ENCODE results near the gene KCNMA1.
A peak's percentile ranks its signal among the peaks of the same experiment; 100 is the strongest.

Gene KCNMA1

DNA sequence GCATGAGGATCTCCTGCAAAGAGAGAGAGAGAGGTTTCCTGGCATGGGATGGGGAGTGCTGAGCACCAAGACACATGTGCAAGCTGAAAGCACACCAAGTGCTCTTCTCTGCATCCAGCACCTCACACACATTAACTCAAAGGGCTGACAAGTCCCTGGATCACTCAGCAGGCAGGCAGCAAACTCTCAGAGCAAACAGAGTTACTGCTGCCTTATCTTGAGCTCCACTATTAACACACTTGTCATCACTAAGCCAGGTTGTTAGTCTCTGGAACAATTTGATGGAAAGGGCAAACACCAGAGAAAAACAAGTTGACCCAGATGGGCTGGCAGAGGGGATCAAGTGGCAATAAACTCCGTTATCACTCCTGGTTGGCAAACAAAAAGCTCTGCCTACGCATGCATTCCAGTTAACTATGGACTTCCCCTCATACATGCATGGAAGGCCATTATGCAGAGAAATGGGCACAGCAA, 349.9 kb downstream of the KCNMA1 start:
- no peak for DNase-seq

DNA sequence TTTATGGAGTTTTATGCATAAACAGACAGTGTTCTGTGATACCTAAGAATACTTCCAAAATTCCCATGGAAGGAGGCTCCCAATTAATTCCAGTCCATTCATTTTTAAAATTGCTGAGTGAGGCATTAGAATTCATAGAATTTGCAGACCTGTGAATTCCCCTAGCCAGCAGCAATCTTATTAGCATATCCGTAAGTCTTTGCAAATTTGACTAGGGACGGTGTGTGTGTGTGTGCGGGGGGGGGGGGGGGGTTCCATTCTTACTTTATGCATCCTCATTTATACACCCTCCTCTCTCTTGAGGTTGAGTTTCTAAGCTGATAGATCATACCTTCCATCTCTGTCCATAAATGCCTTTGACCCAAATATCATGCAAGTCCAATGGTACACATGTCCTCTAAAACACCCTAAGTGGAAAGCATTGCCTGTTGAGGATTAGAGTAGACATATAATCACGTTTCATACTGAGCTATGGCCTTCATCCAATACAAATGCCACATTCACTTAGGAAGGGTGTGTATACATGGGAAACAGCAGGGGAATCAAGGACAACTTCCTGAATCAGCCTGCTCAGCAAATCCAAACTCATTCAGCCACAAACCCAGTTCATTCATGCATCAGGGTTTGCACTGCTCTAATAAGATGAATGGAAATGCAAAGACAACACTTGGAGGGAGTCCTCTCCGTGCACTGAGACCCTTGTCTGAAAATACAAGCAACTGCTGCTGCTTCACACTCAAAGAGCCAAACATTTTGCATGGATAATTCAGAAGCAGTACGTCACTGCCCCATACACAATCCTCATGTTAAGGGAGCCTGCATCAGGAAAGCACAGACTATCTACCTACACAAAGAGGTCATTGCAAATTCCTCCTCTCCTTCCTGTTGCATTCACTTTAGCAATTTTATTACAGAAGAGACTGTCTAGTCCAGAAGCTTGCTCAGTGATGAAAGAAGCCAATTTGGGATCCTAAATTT, 350.8 kb downstream of the KCNMA1 start:
- DNase-seq, result no peak

GRCh38 chr10:77285529-77286182, 352.0 kb downstream of the KCNMA1 start:
- DNase-seq, result no peak

- no peak for DNase-seq
These were observed 352.8 kb downstream of the KCNMA1 start for GRCh38 chr10:77284797-77285196.

DNA sequence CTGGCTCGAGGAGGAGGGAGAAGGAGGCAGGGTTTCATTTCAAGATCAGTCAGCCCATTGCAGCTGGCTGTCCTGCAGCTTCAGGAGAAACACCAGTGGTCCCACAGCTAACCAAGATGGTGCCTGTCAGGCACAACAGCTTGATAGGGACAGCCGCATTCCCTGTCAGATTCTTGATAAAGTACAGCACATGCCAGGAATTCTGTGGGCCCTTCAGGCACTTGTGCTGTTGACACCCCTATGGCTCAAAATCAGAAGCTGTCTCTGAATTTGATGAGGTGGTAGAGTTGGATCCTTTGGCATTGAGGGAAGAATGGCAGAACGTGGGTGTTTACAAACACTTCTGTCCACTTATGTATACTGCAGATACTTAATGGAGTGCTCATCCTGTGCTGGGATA, 354.3 kb downstream of the KCNMA1 start:
- no peak for DNase-seq

DNA sequence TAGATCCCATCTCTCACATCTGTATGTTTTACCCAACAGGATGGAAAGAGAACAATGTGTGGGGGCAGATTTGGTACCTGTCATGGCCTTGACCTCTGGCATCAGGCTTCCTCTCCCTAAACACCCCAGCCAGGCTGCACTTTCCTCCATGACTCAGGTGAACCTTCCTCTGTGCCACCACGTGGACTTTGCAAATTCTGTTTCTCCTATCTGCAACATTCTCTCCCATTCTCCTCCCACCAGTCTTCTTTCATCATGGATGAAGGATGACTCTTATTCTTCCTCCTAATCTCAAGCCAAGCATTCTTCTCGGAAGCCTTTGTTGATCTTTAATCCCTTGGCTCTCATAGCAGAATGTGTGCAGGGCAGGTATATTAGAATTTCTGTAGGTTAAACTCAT, 355.4 kb downstream of the KCNMA1 start:
- no peak for DNase-seq

DNA sequence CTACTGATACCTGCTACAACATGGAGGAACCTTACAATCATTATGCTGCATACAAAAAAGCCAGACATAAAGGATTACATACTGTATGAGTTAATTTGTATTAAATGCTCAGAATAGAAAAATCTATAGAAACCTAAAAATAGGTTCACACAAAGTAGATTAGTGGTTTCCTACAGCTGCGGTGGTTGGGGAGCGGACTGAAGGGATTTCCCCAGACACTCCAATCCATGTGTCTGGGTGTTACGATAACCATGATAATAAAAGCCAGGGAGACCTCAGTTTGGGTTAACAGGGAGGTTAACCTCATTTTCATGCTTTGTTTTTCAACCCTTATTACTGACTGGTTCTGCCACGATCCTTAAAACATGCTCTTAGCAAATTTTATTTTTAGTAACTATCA, 355.9 kb downstream of the KCNMA1 start:
- DNase-seq, result no peak

DNA sequence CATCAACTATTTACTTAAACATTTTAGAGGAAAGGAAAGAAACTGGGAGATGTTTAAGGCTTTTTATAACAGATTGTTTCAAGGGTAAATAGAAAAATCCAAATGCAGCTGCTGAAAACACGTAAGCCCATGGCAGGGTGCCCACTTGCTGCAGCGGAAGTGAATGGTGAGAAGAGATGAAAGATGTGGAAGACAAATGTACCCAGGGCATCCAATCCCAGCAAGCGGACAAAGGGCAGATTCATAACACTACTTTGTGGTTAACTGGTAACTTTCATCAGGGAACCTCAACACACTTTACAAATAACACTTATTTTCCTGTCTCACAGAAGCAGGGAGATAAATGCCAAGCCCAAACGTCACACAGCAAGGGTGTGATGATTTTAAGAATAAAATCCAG, 358.4 kb downstream of the KCNMA1 start:
- peak; percentile 34 for DNase-seq

DNA sequence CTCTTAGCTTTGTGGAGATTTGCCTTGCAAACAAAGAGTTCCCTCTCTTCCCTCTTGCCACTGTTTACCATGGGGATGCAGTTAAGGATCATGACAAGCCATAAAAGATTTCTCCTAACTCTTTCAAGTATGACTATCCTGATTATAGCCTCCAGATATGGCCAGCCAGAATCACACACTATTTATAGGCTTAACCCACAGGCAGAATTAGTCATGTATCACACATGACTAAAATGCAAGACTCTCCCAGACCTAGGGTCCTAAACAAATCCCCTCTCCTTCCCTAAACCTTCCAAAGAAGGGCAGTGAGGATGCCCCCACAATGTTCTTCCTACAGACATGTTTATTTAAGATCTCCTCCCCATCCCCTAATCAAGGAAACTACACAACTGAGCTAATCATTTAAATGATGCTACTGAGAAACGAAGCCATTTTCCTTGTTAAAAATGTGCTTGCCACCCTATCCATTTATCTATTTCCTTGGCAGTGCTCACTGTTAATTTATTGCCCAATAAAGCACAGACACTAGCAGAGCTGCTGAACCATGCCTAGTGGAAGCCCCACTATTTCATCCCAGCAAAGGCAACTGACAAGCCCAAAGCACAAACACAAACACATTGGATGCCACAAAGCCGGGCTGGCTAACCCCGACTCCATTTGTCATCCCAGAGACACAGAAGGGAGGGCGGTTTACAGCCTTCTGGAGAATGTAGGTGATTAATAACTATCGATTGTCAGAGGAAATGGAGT, 363.4 kb downstream of the KCNMA1 start:
- DNase-seq, result no peak

- no peak for DNase-seq
These were observed 368.4 kb downstream of the KCNMA1 start for GRCh38 chr10:77269163-77269562.

GRCh38 chr10:77268721-77269120, 368.9 kb downstream of the KCNMA1 start:
- no peak for DNase-seq

DNA sequence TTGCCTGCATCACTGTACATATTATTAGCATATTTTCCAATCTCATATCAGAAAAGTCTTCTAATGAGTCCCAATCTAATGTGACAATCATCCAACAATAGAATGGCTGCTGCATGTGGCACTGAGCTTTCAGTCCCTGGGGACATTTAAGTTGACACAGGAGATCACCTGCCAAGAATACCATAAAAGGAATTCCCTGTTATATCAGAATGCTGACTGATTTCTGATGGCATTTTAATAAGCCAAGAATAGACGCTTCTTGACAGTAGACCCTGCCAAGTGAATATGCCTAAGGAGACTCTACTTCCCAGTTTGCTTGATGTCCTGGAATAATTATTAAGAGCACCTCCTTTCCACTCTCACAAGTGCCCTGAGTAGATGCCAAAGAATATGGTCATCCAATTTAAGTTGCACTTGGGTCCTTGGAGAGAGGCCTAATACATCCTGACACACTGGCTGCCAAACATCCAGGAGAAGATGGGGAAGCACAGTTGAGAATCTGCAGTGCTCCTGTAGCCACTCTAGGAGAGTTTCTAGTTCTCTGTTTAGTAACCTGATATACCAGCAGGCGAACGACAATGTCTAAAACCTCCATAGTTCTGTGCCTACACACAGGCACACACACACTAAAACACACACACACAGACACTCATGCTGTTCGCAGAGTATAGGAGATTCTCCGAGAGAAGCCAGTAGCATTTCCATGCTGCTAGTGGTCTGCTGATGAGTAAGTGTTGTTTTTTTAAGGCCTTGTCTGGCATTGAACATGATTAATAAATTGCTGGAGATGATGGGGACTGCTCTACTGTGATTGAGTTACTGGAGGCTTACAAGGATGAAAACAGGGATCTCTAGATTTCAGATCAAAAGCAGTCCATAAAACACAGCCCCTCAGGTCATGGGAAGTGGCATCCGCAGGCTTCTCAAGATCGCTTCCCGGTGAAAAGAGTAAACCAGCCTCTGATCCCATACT, 369.6 kb downstream of the KCNMA1 start:
- no peak for DNase-seq

DNA sequence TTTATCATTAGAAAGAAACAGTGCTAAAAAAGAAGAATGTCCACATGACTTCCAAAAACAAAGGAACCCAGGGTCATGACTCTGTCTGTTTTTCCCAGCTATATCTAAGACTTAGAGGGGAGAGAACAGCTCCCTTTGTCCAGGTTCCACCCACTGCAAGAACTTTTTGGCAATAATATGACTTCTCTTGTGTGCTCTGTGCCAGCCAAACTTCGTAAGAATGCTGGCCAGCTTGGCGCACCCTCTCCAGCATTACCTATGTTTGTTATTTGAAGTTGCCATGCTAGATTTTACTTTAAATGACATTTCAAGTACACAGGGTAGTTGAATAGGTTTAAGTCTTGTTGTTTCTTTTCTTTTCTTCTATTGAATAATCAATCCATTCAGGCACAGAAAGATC, 371.4 kb downstream of the KCNMA1 start:
- DNase-seq, result no peak

DNA sequence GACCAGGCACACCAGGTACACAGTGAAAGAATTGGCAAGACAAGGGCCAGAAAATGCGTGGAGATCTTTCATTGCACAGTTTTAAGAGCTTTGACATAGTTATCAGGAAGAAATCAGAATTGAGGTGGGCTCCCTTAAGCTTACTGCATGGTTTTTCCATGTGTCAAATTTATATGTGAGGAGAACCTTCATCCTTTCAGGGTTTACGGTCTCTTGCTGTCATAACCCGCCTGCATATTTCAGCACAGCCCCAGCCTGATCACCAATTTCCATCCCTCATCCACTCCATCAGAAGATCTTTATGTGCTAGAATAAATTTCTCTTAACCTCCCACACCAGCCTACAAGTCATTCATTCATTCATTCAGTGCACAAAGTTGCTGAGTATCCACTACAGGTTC, 373.1 kb downstream of the KCNMA1 start:
- DNase-seq, result no peak

DNA sequence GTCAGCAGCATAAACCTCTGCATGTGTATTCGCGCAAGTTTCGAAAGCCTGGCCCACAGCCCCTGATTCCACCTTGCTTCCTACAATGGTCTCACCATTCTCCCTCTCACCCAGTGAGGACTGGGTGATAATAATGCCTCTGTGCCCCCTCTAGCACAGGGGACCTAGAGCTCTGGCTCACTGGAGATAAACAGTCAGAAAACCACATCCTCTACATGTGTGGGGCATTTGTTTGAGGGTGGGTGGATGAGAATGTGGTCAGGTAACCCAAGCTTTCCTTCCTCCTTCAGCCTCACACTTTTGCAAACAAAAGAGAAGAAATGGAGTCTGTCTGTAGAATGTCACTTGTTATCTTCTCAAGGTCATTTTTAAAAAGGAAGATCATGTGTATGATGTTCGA, 373.5 kb downstream of the KCNMA1 start:
- DNase-seq, result peak; percentile 22

DNA sequence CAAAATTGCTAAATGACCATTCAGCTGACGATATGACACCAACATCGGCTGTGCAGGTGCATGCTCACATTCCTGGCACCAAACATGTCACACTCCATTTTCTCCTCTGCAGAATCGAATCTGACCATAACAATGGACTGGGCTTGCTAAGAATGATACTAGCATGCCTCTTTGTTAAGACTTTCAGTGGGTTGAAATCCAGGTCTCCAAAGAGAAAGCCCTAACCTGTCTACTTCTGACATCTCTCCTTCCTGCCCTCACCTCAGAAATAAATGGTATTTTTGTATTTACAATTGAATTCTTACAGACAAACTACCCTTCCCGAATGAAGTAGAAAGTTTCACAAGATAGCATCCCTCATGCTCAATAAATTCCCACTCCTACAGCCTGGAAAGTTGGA, 373.9 kb downstream of the KCNMA1 start:
- no peak for DNase-seq

DNA sequence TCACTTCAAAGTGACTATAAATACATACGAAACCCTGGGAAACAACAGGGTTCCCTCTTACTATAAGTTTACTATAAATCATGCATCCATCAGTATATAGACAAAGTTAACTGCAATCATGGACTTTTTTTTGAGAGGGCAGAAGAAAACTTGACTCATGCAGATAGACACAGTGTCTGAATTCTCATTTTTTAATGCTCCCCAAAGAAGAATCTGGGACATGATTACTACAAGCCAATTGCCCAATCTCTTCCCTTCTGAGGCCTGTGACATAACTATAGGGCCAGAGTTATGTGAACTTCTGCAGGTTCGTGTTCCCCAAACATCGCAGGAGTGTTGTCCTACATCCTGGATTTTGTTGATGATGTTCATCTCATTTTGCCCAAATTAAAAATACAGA, 376.5 kb downstream of the KCNMA1 start:
- no peak for DNase-seq

DNA sequence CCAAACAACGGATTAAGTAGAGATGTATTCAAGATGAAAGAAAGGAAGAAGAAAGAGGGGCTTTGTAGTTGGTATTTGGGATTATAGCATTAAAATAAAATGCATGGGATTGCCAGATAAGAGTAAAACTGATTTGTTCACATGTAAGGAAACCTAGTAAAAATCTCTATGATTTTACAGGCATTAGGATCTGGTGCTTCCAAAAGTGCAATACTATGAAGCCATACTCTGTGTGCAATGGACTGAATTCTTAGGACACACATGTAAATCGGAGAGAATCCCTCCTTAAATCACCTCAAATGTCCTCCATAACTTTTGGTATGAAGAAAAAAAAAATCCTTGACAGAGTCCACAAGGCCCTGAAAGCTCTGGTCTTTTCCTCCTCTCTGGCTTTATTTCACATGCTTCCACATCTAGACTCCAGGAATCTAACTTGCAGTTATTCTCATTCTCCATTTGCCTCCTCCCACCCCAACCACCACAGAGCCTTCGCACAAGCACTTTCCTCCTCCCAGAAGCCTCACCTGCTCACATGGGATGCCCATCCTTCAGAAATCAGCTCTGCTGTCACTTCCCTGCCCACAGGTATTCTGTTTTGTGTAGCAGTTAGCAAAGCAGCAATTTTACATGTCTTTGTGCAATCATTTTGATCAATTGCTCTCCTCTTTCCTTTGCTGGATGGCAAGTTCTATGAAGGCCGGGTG, 378.3 kb downstream of the KCNMA1 start:
- DNase-seq, result no peak

DNA sequence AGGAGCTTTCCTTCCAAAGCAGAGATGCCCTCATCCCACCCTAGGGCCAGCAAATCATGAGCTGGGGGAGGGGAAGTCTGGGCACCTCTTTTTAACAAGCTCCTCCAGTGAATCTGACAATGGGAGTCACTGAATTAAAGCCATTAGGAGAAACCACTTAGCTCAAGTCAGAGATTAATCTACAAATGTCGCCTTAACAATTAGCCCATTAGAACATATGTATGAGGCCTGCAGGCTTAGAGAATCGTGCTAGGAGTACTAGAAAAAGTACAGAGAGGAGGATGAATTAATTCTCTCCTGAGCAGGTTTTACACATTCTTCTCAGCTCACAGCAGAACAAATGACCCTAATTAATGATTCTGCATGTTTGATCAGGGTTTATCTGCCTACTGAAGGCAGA, 381.3 kb downstream of the KCNMA1 start:
- DNase-seq, result no peak

DNA sequence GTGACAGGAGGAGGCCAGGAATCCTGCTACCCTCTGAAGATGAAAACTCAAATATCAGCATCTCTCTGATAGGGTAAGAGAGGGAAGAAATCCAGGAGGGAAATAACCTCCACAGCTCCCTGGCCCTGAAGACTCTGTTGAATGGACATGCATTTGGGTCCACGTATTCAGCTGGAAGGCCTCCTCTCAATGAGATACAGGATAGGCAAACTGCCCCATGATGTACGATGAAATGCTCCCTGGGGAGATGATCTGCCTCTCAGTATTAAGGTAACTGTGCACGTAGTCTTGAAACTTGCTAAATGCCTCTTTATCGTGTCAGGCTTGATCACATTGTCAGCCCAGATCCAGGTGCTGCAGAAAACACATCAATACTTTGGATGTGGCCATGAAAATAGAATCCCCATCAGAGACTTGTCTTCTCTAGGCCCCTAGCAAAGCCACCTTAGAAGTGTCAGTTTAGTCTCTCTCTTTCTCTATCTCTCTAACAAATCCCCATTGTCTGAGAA, 384.0 kb downstream of the KCNMA1 start:
- DNase-seq, result no peak

DNA sequence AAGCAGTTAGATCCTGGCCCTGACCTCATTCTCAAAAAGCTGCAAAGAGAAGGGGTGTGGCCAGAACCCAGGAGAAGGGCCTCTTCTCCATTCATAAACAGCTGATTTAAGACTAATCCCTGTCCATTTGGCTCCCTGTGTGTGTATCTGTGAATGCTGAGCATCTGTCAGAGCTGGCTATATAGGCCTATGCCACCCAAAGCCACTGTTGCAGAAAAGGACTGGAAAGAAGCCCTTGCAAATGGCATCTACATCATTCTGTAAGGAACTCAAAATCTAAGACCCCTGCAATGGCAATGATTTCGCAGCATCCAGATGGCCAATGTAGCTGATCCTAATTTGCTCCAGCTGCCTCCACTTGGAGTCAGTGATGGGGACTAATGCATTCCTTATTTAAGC, 384.5 kb downstream of the KCNMA1 start:
- DNase-seq, result no peak

Measured in activated gamma-delta T cell treated with Interleukin-2 at 50 U/mL for 16 hours (primary cell).